ENCODE measurements around the gene OPA1. TPM values are rescaled to one million over a fixed set of nuclear protein-coding genes. Genes with fewer than 3 reads are reported as not detected.

OPA1 gene
- total RNA-seq, 1 experiment from 2014 or later: 75.4 TPM

DNA sequence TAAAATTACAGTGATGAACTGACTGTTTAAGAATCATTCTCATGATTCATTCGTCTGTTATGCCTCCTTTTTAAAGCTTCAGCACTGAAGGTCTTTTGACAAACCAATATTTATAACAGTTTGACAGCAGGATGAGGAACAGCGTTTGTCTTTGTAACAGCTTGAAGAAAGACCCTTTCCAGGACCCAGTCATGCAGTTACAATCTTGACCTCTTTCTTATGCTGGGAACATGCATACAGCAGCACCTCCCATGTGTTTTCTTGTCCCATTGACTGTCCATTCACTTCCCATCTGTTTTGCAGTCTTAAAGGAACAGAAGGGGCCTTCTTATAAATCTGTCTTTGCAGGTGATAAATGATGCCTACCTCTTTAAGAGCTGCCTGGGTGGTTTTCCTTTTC is 87.2 kb downstream of the OPA1 start:
- Histone ChIP-seq H4K20me1 (ENCODE audit: control insufficient read depth, insufficient read depth, insufficient read length) (no peaks in the 10 kb centered on the region), H2AK5ac (ENCODE audit: insufficient read length, low read length) (no peak overlapping the region), H2BK15ac (ENCODE audit: low read depth, low read length) (no peak overlapping the region), H3K4me2 (ENCODE audit: insufficient read depth, insufficient read length, low read length) (no peak overlapping the region), H4K5ac (ENCODE audit: insufficient read length, low read depth, low read length) (no peak overlapping the region), H2AFZ (ENCODE audit: low read length) (no peak overlapping the region), H3K56ac (ENCODE audit: insufficient read length, low read depth, low read length) (no peak overlapping the region), H3K23ac (ENCODE audit: insufficient read length, low read depth, low read length) (no peak overlapping the region), H3K79me1 (ENCODE audit: insufficient read depth, low read depth, low read length, poor library complexity, severe bottlenecking) (no peaks in the 10 kb centered on the region), H3K9ac (ENCODE audit: extremely low read depth, insufficient read length, low read length) (no peak overlapping the region), H3T11ph (ENCODE audit: low read length) (no peak overlapping the region), H3K23me2 (ENCODE audit: insufficient read length, low read depth, low read length, poor library complexity, severe bottlenecking) (no peaks in the 10 kb centered on the region), H2BK12ac (ENCODE audit: insufficient read length, low read depth, low read length) (no peak overlapping the region), H2BK5ac (ENCODE audit: insufficient read length, low read length) (no peak overlapping the region), H3K79me2 (ENCODE audit: insufficient read depth, low read length) (no peaks in the 10 kb centered on the region), H2BK20ac (ENCODE audit: low read depth, low read length, poor library complexity, severe bottlenecking) (no peak overlapping the region), H3K18ac (ENCODE audit: insufficient read length, low read depth, low read length) (no peak overlapping the region), H4K8ac (replicated peaks; ENCODE audit: insufficient read length, low read depth, low read length) (no peak overlapping the region), H3K9me3 (ENCODE audit: control insufficient read depth, low read depth, low read length) (no peaks in the 10 kb centered on the region), H3K14ac (ENCODE audit: insufficient read depth, low read length) (no peak overlapping the region), H3K27ac (ENCODE audit: insufficient read length, low read depth, low read length) (no peak overlapping the region), H4K91ac (ENCODE audit: insufficient read length, low read depth, low read length) (no peak overlapping the region), H3K4ac (ENCODE audit: low read depth, low read length) (no peak overlapping the region), H3K27me3 (ENCODE audit: insufficient read depth, low read length) (no peaks in the 10 kb centered on the region), H2BK120ac (ENCODE audit: low read depth, low read length, poor library complexity, severe bottlenecking) (no peak overlapping the region), H3K4me1 (ENCODE audit: insufficient read depth, low read length) (no peaks in the 10 kb centered on the region)
- WGBS (ENCODE audit: extremely low coverage, insufficient read length, low lambda C conversion rate): no CpG with 5 or more reads among the region's 2 CpGs
- Mint-ChIP-seq H3K9me3 (no peaks in the 10 kb centered on the region), H3K4me3 (no peak overlapping the region), H3K4me1 (peaks cover 0 to 6% of the 10 kb centered on the region in 2 experiments; a peak in 2 of 4 replicates), H3K27ac (no peak overlapping the region), H3K36me3 (ENCODE audit: insufficient read depth in 1 of 3, low read depth in 3 of 3) (peaks cover 3 to 31% (median 28%) of the 10 kb centered on the region in 3 experiments; a peak in 5 of 7 replicates), H3K27me3 (ENCODE audit: low read depth) (no peaks in the 10 kb centered on the region)
- DNase-seq: no peak
- TF ChIP-seq, protein P1, sequence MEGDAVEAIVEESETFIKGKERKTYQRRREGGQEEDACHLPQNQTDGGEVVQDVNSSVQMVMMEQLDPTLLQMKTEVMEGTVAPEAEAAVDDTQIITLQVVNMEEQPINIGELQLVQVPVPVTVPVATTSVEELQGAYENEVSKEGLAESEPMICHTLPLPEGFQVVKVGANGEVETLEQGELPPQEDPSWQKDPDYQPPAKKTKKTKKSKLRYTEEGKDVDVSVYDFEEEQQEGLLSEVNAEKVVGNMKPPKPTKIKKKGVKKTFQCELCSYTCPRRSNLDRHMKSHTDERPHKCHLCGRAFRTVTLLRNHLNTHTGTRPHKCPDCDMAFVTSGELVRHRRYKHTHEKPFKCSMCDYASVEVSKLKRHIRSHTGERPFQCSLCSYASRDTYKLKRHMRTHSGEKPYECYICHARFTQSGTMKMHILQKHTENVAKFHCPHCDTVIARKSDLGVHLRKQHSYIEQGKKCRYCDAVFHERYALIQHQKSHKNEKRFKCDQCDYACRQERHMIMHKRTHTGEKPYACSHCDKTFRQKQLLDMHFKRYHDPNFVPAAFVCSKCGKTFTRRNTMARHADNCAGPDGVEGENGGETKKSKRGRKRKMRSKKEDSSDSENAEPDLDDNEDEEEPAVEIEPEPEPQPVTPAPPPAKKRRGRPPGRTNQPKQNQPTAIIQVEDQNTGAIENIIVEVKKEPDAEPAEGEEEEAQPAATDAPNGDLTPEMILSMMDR (conservative IDR thresholded peaks at IDR 0.05): no peak
